Hepatic stellate cell (primary cell): ENCODE data around the gene EIF1AD.
"Not testable (repeated sequence)": the region's sequence is repeated elsewhere in the genome, so short reads cannot be mapped to it uniquely, and the experiment has no call there.

Experiments used
- DNase-seq: peaks from one replicate; pipeline ENCODE4 v3.0.0; 2011; ENCODE audit warnings: low spot score

Gene EIF1AD

DNA sequence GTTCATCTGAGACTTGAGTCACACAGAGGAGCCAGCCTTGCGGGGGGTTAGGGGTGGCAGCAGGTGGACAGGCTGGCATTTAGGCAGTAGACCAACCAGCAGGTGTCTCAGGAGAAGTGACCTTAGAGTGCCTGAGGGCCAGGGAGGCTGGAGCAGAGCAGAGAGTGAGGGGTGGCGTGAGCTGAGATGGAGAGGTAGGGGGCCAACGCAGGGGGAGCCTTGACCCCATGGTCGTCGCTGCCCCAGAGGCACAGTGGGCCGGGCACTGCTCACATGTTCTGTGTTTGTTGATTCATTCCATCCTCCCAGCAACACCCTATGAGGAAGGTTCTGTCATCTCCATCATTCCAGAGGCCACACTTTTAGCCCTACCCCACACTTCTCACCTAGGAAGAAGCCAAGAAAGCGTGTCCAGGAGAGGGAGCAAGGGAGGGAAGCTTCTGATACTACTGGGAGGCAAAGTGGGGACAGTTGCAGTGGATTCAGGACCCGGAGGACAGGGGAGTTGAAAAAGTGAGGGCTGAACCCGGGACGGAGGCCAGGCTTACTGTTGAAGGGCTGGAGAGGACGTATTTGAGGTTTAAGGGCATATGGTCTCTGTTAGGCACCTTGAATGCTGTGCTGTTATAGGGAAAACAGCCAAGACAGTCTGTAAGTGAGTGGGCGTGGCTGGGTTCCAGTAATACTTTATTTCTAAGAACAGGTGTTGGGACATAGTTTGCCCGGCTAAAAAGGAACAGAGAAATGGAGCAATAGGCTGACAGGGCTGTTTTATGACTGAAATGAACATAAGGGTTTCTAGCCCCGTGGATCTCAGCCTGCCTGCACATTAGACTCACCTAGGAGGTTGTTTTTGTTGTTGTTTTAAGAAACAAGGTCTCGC, 33.1 kb downstream of the EIF1AD start:
- DNase-seq: no peak

DNA sequence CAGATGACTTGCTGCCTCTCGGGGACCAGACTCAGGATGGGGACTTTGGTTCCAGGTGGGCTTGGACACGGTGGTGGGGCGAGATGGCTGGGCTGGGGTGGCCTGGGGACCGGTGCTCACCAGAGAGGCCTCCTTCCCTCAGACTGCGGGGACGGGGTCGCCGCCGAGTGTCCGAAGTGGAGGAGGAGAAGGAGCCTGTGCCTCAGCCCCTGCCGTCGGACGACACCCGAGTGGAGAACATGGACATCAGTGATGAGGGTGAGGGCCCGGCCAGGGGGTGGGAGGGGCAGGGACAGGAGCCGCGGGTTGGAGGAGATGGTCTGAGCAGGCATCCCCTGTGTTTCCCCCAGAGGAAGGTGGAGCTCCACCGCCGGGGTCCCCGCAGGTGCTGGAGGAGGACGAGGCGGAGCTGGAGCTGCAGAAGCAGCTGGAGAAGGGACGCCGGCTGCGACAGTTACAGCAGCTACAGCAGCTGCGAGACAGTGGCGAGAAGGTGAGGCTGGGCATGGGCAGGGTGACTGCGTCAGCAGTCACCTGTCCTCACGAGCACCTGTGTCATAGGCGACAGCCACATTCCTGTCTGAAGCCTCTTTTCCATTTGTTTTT, 34.5 kb downstream of the EIF1AD start:
- no peak for DNase-seq

DNA sequence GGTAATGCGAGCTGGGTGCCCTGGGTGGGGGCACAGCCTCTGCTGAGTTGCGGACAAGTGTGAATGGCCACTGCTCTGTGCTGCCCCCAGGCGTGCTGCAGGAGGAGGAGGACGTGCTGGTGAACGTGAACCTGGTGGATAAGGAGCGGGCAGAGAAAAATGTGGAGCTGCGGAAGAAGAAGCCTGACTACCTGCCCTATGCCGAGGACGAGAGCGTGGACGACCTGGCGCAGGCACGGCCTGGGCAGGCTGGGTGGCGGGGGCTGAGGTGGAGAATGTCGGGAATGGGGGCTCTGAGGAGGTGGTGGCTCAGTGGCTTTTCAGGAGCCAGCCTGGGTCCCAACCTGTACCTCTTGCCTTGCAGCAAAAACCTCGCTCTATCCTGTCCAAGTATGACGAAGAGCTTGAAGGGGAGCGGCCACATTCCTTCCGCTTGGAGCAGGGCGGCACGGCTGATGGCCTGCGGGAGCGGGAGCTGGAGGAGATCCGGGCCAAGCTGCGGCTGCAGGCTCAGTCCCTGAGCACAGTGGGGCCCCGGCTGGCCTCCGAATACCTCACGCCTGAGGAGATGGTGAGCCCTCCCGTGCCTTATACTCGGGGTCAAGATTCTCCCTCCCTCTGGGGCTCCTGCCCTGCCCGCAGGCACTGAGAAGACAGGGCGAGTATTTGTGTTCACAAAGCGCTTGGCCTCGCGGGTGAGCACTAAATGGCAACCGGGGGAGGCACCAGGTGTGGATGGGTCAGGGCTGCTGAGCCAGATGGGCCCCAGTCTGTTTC, 35.8 kb downstream of the EIF1AD start:
- no peak for DNase-seq

DNA sequence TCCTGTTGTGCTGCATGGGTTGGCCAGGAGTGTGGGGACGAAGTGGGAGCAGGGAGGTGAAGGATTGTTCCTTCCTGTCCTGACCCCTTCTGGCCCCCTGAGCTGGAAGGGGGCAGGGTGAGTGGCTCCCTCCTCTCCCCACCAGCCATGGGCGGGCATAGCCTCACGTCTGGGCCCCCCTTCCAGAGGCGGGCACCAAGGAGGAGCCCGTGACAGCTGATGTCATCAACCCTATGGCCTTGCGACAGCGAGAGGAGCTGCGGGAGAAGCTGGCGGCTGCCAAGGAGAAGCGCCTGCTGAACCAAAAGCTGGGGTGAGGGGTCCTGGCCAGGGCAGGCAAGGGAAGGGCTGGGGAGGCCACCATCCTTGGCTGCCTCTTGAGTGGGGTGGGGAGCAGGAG, 37.1 kb downstream of the EIF1AD start:
- no peak for DNase-seq

DNA sequence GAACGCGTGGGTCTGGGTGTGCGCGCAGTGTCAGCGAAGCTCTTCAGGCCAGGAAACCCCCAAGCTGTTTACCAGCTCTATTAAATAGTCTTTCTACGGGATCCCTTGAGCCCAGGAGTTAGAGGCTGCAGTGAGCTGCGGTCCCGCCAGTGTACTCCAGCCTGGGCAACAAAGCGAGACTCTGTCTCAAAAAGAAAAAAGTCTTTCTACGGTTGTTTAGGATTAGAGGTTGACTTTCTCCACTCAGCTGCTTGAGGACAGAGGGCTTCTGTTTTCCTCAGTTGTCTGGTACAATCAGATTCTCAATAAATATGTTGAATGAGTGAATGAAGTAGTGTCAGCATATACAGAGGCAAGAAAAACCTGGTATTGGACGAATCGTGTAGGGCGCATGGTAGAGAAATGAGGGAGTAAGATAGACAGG, 39.8 kb downstream of the EIF1AD start:
- no peak for DNase-seq

DNA sequence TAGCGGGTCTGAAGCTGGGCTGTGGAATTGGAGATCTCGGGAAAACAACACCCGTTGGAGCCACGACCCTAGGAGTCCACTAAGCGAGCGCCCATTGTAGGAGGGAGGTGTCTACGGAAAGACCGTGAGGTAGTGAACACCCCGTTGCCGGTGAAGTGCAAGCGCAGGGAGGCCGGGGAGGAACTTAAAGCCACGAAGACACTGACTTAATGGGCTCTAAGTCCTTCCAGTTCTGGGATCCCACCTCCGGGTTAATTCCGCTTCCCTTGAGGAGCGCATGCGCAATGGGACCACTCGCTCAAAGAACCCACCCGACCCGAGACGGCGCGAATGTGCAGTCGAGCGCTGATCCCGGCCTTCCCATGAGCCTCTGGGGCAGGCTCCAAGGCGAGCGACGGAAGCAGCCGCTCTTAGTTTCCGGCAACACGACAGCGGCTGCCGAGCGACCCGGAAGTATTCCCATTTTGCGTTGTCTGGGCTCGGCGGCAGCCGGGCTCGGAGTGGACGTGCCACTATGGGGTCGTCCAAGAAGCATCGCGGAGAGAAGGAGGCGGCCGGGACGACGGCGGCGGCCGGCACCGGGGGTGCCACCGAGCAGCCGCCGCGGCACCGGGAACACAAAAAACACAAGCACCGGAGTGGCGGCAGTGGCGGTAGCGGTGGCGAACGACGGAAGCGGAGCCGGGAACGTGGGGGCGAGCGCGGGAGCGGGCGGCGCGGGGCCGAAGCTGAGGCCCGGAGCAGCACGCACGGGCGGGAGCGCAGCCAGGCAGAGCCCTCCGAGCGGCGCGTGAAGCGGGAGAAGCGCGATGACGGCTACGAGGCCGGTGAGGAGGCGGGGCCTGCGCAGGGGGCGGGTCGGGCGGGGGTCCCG, 40.5 kb downstream of the EIF1AD start, which contains the start of gene SART1:
Gene SART1, plus strand, starts transcription at position 468 of the 874 bp plus-strand sequence. Its CDS starts 47 bp downstream, at position 515.
- peak; percentile 100 for DNase-seq

- DNase-seq: no peak
These were observed 41.1 kb downstream of the EIF1AD start for GRCh38 chr11:65960824-65961266.

- no peak for DNase-seq
These were observed 43.1 kb downstream of the EIF1AD start for GRCh38 chr11:65958774-65959420.

DNA sequence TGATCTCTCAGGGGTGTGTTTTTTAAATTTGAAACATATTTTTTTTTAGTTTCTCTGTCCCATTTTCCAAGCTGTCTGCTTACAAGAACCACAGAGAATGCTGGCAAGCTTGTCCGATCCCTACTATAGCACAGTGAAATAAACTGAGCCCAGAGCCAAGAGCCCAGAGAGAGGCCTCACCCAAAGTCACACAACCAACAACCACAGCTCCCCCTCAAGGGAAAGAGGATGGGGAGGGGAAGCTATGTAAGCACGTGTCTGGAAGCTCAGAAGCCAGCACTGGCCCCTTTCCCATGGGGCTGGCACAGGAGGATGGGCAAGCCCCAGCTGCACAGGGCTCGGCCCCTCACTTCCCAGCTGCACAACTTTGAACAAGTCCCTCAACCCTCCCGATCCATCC, 43.7 kb downstream of the EIF1AD start:
- no peak for DNase-seq

- DNase-seq: no peak
These were observed 47.2 kb downstream of the EIF1AD start for GRCh38 chr11:65954771-65955170.

DNA sequence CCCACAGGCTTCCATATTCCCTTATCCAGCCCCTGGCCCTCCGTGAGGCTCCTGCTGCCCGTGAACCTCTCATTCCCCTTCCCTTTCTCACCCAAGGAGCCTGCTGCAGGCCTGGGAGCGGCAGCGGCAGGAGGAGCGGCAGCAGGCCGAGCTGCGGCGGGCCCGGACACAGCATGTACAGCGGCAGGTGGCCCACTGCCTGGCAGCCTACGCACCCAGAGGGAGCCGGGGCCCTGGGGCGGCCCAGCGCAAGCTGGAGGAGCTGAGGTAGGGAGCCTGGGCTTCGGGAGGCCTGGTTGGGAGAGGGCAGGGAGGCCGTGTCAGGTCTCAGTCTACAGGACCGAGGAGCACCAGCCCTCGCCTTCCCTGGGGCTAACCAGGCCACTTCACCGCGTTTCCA, 48.5 kb downstream of the EIF1AD start:
- no peak for DNase-seq

GRCh38 chr11:65952052-65952521, 49.9 kb downstream of the EIF1AD start:
- no peak for DNase-seq

DNA sequence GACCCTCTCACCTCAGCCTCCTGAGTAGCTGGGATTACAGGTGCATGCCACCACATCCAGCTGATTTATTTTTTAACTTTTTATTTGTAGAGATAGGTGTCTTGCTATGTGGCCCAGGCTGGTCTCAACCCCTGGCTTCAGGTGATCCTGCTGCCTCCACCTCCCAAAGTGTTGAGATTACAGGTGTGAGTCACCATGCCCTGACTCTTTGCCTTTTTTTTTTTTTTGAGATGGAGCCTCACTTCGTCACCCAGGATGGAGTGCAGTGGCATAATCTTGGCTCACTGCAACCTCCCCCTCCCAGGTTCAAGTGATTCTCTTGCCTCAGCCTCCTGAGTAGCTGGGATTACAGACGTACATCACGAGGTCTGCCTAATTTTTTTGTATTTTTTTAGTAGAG, 50.3 kb downstream of the EIF1AD start:
- not testable (repeated sequence) for DNase-seq

- DNase-seq: not testable (repeated sequence)
These were observed 51.2 kb downstream of the EIF1AD start for GRCh38 chr11:65950711-65951110.

- no peak for DNase-seq
These were observed 54.3 kb downstream of the EIF1AD start for GRCh38 chr11:65947603-65948125.

- no peak for DNase-seq
These were observed 54.8 kb downstream of the EIF1AD start for GRCh38 chr11:65947133-65947532.

DNA sequence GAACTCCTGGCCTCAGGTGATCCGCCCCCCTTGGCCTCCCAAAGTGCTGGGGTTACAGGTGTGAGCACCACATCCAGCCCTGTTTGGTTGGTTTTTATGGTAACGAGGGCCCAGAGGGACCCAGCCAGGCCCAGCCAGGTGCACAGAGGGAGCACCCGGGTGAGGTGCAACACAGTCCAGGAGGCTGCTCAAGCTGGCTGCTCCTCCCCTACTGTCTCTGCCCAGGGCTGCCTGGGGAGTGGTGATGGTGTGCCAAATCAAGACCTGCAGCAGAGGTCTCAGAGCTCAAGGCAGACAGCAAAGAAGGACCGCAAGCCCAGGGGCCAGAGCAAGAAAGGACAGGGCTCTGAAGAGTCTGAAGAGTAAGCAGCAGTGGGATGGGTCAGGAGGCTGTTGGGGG, 55.3 kb downstream of the EIF1AD start:
- no peak for DNase-seq
